ENCODE data around the gene KLK2. TPM values are rescaled to one million over a fixed set of nuclear protein-coding genes. Genes with fewer than 3 reads are reported as not detected.
"Not testable (repeated sequence)": the region's sequence is repeated elsewhere in the genome, so short reads cannot be mapped to it uniquely, and the experiment has no call there.

KLK2 gene
- total RNA-seq, 1 experiment from 2014 or later = not detected

DNA sequence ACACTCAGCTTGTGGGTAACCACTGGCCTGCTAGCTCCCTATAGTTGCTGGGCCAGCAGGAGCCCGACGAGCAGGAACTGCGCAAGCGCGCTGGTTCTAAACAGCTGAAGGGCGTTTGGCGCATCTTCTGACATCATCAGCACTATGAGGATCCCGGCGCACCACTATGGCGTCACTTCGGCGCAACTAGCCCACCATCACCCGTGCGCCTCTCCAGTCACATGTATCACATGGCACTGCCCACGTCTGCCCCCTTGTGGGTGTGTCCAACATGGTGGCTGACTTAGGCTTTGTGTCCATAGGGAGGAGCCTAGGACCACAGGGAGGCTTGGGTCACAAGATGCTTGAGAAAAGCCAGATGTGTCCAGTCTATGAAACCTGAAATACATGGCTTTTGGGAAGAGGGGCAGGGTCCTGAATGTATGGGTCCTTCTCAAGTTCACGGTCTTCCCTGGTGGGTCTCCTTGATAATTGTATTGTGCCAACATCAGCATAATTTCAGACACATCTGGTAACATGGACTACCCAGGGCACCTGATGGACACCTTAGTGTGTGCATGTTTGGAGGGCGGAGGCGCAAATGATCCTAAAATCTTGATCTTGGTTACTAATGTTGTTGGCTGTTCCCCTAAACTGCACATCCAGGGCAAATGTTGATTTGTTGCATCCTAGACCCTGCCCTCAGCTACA, 20.0 kb downstream of the KLK2 start:
- no peak for DNase-seq (ENCODE audit: low read depth)

DNA sequence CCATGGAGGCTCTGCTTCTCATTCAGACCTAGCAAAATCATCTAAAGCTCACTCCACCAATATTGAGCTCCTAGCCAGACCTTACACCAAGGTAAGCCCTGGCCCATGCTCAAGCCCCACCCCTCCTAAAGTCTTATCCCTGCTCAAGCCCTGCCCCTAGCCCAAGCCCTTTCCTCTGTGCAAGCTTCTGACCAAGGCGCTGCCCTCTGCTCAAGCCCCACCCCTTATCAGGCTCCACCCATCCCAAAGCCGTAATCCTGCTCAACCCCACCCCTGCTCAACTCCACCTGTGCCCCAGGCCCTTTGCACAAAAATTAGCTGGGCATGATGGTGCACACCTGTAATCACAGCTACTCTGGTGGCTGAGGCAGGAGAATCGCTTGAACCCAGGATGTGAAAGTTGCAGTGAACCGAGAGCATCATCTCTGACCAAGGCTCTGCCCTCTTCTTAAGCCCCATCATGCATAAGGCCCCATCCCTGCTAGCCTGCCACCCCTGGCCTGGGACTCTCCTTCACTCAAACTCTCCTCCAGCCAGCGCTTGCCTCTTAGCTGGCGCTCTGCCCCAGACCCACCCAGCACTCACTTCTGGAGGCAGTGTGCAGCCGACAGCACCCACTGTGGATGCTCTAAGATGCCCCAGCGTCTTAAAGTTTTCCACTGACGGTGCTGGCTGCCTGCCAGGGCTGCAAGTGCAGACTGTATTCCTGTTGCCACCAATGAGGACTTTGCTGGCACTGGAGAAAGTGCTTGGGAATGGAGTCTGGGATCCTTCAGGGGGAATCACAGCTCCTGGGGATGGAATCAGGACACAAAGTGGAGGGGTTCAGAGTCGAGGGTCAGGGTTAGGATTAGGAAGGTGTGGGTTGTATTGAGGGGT, 21.5 kb downstream of the KLK2 start:
- no peak for DNase-seq (ENCODE audit: low read depth)

DNA sequence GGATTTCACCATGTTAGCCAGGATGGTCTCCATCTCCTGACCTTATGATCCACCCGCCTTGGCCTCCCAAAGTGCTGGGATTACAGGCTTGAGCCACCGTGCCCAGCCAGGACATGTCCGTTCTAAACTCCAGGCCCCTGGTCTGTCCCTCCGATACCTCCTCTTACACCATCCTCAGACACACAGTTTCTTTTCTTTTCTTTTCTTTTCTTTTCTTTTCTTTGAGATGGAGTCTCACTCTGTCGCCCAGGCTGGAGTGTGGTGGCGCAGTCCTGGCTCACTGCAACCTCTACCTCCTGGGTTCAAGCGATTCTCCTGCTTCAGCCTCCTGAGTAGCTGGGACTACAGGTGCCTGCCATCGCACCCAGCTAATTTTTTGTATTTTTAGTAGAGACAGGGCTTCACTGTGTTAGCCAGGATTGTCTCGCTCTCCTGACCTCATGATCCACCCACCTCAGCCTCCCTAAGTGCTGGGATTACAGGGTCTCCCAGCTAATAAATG, 22.9 kb downstream of the KLK2 start:
- DNase-seq (ENCODE audit: low read depth) = not testable (repeated sequence)

DNA sequence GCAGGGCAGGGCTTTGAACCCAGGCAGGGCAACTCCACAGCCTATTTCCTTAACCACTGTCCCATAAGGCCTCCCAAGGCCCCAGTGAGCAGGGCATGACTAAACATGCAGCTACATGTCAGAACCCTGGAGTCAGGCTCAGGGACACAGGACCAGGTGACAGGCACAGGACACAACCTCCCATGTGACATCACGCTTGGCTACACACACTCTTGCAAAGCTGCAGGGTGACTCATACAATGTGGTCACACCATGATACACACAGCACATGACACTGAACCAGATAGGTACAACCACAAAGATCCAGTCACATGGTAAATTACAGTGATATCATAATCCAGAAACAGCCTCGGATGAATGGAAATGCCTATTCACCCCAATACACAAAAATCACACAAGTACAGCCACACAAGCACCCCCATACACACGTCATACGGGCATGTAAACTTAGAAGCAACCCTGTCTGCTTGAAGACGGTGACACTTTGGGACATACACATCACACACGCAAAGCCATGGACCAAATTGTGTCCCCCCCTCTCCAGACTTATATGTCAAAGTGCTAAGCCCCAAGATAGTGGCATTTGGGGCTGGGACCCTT, 23.5 kb downstream of the KLK2 start:
- peak; percentile 84 for DNase-seq (ENCODE audit: low read depth)

DNA sequence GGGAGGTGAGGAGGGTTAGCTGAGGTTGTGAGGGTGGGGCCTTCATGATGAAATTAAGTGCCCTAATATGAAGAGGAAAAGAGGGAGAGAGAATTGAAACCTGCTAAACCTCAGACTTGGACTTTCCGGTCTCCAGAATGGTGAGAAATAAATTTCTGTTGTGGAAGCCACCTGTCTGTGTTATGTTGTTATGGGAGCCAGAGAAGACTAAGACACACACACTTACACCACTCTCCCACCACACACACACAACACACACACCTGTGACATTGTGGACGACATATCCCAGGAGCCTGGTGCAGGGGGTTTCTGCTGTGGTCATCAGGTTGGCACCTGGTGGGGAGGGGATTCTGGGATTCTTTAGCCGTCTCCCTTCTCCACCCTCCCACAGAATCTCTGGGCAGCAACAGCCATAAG, 24.0 kb downstream of the KLK2 start:
- no peak for DNase-seq (ENCODE audit: low read depth)

DNA sequence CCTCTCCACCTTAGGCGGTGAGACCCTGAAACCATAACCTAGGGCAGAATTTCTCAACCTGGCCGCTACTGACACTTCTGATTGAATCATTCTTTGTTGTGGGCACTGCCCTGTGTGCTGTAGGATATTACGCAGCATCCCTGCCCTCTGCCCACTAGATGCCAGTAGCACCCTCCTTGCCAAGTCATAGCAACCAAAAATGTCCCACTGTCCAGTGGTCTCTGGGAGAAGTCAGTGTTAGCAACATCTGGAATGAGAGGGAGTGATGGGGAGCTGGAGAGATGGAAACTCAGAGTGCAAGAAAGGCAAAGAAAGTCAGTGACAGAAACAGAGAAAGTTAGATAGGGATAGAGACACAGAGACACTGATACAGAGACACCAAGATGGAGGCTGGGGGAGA, 24.4 kb downstream of the KLK2 start:
- DNase-seq (ENCODE audit: low read depth) = no peak

DNA sequence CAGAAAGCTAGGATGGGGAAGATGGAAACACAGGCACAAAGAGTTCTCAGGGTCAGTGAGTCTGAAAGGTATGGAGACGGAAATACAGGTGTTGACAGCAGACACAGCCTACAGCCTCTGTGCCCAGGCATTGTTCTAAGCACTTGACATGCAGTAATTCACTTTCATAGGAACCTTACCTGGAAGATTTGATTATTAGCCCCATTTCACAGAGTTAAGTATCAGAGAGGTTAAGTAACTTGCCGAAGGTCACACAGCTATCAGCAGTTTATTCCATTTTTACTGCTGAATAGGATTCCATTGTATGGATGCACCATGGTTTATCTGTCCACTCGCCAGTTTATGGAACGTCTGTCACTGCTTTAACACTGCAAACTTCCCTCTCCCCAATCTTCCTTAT, 24.8 kb downstream of the KLK2 start:
- no peak for DNase-seq (ENCODE audit: low read depth)

DNA sequence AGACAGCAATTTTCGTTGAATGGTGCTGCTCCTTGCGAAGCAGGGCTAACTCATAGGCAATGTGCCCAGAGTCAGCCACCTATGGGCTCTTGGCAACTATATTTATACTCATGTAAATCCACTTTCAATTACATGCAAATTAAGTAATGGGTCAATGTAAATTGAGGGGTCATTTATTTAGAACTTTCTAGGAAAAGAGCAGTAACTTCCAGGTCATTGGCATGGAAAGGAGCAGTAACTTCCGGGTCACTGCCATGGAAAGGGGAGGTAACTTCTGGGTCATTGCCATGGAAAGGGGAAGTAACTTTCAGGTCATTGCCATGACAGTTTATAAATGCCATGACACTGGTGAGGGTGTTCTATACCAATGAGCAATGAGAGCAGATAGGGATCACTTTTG, 26.3 kb downstream of the KLK2 start:
- no peak for DNase-seq (ENCODE audit: low read depth)

DNA sequence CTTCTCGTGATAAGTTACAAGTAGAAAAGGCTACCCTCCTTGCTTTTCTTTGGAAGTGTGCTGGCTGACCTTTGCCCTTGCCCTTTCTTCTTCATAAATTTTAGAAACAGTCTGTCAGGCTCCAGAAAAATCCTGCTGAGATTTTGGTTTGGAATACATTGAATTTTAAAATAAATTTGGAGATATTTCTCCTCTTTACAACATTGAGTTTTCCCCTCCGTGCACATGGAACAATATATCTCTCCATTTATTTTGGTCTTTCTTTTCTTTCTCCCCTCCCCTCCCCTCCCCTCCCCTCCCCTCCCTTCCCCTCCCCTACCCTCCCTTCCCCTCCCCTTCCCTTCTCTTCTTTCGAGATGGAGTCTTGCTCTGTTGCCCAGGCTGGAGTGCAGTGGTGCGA, 29.4 kb downstream of the KLK2 start:
- no peak for DNase-seq (ENCODE audit: low read depth)

DNA sequence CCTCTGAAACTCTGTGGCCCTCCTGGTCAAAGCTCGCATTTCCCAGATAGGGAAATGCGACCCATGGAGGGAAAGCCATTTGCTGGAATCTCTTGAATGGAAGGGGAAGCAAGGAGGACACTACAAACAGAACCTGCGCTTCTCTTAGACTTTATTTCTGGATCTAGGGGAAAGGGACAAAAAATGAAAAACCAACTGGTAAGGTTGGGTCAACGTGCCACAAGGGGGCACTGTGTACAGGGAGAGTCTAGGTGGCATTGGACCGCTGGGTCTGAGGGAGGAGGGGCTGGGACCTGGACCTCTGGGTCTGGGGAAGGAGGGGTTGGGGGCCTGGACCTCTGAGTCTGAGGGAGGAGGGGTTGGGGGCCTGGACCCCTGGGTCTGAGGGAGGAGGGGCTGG, 33.0 kb downstream of the KLK2 start:
- no peak for DNase-seq (ENCODE audit: low read depth)

DNA sequence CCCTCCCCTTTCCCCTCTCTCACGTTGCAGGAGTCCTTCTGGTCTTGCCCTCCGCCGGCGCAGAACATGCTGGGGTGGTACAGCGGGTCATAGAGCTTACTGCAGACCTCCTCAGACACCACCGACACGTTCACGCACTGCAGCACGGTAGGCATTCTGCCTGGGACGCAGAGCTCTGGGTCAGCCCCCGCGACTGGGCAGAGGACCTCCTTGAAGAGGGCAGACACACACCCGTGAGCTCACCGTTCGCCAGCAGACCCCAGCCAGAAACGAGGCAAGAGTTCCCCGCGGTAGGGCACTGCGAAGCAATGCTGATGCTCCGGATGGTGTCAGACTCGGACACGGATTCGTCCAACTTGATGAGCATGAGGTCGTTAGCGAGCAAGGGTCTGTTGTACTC, 35.1 kb downstream of the KLK2 start:
- DNase-seq (ENCODE audit: low read depth) = no peak

DNA sequence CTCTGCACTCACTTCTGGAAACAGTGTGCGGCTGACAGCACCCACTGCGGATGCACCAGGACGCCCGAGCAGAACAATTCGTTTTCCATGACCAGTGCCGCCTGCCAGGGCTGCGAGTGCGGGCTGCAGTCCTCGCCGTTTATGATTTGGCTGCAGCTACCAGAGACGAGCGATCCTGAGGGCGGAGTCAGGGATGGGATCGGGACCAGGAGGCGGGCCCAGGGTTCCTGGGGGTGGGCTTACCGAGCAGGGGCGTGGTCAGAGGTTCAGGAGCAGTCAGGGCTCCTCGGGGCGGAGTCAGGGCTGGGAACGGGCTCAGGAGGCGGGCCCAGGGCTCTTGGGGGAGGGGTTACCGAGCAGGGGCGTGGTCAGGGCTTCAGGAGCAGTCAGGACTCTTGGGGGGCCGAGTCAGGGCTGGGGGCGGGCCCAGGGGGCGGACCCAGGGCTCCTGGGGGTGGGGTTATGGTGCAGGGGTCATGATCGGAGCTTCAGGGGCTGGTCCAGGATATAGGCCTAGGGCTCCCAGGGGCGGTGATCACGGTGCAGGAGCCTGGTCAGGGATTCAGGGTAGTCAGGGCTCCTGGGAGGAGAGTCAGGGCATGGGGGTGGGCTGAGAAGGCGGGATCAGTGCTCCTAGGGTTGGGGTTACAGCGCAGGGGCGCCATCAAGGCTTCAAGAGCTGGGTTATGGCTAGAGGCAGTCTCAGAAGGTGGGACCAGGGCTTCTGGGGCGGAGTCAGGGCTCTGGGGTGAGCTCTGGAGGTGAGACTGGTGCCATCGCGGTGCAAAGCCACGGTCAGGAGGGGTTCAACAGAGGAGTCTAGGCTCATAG, 36.2 kb downstream of the KLK2 start:
- DNase-seq (ENCODE audit: low read depth) = peak; percentile 33

DNA sequence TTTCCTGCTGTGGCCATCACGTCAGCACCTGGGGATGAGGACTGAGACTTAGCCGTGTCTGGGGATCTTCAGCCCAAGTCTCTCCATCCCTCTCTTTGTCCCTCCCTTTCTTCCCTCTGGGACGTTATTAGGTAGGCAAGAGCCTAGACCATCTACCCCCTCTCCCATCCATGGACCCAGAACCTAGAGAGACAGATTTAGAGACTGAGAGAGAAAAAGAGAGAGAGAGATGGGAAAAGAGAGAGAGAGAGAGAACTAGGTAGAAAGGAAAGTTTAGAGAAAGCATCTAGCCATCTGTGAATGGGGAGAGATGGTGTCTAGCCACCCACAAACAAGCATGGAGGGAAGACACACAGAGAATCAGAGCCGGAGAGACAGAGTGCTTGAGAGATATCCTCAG, 37.5 kb downstream of the KLK2 start:
- no peak for DNase-seq (ENCODE audit: low read depth)

DNA sequence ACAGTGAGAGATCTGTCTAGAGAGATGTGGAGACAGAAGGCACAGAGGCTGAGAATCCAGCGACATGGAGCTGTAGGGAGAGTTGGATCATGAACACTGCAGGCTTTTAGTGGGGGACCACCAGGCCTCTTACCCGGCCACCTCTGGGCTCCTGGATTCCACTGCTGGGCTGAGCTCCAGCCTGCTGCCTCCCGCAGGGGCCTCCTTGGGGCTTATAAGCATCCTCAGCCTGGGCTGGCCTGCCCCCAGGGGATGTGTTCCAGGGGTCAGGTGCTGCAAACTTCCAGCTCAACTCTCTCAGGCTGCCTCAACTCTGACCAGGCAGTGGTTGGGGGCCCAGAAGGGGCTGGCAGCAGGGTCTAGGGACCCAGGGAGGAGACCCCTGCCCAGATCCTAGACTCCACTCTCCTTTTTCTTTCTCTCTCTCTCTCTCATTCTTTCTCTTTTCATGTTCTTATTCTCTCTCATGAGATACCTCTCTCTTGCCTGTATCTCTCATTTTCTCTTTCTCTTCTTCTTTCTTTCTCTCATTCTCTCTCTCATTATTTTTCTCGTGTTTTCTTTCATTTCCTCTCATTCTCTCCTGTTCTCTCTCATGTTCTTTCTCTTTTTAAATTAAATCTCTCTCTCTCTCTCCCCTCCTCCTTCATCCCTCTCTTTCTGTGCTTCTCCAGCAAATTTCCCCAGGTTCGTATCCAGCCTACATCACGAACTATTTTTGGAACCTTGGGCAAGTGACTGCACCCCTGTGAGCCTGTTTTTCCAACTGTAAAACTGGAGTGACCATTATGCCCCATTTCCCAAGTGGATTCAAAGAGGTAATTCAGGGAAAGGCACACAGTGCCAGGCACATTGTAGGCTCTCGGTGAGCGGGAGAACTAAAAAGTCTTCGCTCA, 38.2 kb downstream of the KLK2 start, which contains the start of gene KLK4:
KLK4 (minus strand) TSS at position 190 of the 896 bp plus-strand sequence. CDS start 657 bp downstream, outside the sequence.
- DNase-seq (ENCODE audit: low read depth) = no peak

DNA sequence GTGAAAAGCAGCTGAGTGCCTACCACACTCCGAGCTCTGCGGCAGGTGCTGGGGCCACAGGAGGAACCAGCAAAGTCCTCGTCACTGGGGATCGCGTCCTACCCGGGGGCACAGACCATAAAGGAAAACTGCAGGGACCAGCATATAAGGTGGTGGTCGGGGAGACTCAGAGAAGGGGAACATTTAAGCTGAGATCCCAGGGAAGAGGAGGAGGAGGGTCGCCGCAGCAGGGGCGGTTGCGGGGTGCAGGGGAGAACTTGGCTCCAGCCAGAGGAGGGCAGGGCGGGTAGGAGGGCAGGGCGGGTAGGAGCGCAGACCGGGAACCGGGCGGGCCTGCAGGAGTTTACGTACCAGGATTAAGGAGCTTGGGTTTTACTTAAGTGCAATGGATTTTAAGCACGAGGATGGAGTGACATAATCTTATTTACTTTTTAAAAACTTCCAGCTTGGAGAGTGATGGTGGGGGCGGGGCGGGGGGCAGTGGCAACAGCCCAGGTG, 38.9 kb downstream of the KLK2 start:
- DNase-seq (ENCODE audit: low read depth) = no peak

DNA sequence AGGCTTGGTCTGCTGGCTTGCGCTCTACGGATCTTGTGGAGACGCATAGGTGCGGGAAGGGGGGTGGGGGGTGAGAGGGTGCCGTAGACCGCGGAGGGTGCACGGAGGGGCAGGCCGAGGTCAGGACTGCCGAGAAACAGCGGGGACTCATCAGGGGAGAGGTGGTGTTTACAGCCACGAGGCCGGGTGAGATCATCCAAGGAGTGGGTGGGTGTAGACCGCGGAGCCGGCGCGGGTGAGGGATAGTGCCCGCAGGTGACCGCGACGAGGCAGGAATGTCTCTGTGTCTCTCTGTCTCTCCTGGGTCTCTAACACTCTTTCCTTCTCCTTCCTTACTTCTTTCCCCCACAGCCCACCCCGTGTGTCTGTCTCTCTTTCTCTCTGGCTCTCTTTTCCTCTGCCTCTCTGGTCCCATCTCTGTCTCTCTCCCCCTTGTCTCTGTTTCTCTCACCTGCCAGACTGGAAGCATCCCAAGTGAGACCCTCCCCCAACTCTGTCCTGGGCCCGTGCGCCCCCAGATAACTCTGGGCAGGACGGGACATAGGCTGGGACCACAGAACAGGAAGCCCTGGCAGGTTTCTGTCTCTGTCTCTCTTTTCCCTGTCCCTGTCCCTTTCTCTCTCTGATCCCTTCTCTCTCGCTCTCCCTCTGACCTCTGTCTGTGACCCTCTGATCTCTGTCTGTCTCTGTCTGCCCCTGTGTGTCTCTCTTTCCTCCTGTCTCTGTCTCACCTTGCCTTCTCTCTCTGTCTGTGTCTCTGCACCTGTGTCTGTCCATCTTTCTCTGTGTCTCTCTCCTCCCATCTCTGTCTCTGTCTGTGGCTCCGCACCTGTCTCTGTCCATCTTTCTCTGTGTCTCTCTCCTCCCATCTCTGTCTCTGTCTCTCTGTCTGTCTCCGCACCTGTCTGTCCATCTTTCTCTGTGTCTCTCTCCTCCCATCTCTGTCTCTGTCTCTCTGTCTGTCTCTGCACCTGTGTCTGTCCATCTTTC, 39.8 kb downstream of the KLK2 start:
- no peak for DNase-seq (ENCODE audit: low read depth)

DNA sequence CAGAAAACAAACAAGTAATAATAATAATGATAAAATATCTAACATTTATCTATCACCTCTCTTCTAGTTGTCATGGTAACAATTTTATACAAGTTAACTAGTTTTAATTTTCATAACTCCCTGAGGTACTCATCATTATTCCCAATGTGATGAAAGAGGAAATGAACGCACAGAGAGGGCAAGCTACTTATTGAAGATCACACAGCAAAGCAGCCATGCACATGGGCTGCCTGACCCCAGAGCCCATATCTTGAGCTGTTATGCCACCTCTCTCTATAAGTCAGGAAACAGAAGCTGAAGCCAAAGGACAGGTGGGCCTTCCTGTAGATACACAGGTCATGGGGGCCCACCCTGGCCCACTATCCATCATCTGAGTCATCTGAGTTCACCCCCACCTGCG, 42.8 kb downstream of the KLK2 start:
- DNase-seq (ENCODE audit: low read depth) = no peak

DNA sequence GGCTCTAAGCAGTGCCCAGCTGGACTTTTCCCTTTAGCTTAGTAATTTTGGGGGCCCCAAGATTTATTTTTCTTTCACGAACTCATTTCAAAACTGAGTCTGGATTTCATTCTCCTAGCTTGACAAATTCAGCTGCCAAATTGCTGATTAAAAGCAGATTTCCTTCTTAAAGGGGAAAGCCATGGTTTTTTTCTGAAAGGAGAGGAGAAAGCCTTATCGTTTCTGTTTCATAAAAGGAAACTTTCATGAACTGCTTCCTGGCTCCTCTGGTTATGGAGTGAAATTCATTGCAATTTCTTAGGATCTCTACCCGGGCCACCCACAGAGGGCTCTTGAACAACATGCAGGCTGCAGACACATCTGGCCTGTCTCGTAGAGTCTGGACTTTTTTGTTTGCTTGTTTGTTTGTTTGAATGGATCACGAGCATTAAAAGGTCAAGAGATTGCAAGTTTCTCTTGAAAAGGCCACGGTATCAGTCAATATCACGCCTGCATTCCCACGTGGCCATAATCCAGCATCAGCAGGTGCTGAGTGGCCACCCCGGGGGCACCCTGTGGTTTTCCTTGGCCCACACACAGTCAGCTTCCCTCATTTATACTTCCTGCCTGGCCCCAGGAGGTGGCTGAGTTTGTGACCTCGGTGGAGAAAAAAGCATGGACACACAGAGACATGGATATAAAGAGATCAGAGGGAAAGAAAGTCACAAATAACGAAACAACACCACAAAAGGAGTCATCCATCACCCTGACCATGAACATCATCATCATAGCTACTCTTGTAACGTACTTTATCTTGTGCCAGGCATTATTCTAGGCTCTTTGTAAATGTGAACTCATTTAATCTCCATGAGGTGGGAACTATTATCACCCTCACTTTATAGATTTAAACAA, 48.4 kb downstream of the KLK2 start:
- DNase-seq (ENCODE audit: low read depth) = peak; percentile 41
